ENCODE measurements around the gene TTC6.
"Not testable (repeated sequence)": the region's sequence is repeated elsewhere in the genome, so short reads cannot be mapped to it uniquely, and the experiment has no call there.

The TTC6 gene

GRCh38 chr14:37594971-37595808, at the start of gene TTC6, which contains the start of gene FOXA1:
TSS of gene TTC6 (plus strand) at chr14:37595629. CDS start at chr14:37622065, 26,436 bp downstream.
TSS of gene FOXA1 (minus strand) at chr14:37595249. CDS start at chr14:37594972, 277 bp downstream.
- H3K4me3 ChIP-seq (ENCODE audit: low read depth, low read length), result peak within 1 kb of the TSS; percentile 51
- DNase-seq (ENCODE audit: low read depth), result no peak

- H3K4me3 ChIP-seq (ENCODE audit: low read depth, low read length), result no peak overlapping the region
- peak; percentile 4 for DNase-seq (ENCODE audit: low read depth)
Observed at GRCh38 chr14:37546621-37547447, 48.6 kb upstream of the TTC6 start.

GRCh38 chr14:37550511-37550910, 44.9 kb upstream of the TTC6 start:
- peak; percentile 14 for DNase-seq (ENCODE audit: low read depth)
- H3K4me3 ChIP-seq (ENCODE audit: low read depth, low read length), result no peak overlapping the region

- H3K4me3 ChIP-seq (ENCODE audit: low read depth, low read length), result no peak overlapping the region
- no peak for DNase-seq (ENCODE audit: low read depth)
Observed at GRCh38 chr14:37551119-37551518, 44.3 kb upstream of the TTC6 start.

- no peak overlapping the region for H3K4me3 ChIP-seq (ENCODE audit: low read depth, low read length)
- DNase-seq (ENCODE audit: low read depth), result no peak
Observed at GRCh38 chr14:37553935-37554550, 41.4 kb upstream of the TTC6 start.

GRCh38 chr14:37555596-37555995, 39.8 kb upstream of the TTC6 start:
- not testable (repeated sequence) for DNase-seq (ENCODE audit: low read depth); H3K4me3 ChIP-seq (ENCODE audit: low read depth, low read length)

- H3K4me3 ChIP-seq (ENCODE audit: low read depth, low read length), result no peak overlapping the region
Observed at GRCh38 chr14:37558740-37559139, 36.7 kb upstream of the TTC6 start.

GRCh38 chr14:37559386-37559785, 36.0 kb upstream of the TTC6 start:
- no peak overlapping the region for H3K4me3 ChIP-seq (ENCODE audit: low read depth, low read length)
- DNase-seq (ENCODE audit: low read depth), result no peak

More at GRCh38 chr14:37558740-37559139, 36.7 kb upstream of the TTC6 start:
- DNase-seq (ENCODE audit: low read depth), result no peak

GRCh38 chr14:37563189-37563588, 32.2 kb upstream of the TTC6 start:
- DNase-seq (ENCODE audit: low read depth), result no peak

GRCh38 chr14:37565550-37565949, 29.9 kb upstream of the TTC6 start:
- no peak for DNase-seq (ENCODE audit: low read depth)
- H3K4me3 ChIP-seq (ENCODE audit: low read depth, low read length), result no peak overlapping the region

More at GRCh38 chr14:37563189-37563588, 32.2 kb upstream of the TTC6 start:
- H3K4me3 ChIP-seq (ENCODE audit: low read depth, low read length), result no peak overlapping the region

GRCh38 chr14:37566811-37567371, 28.5 kb upstream of the TTC6 start:
- DNase-seq (ENCODE audit: low read depth), result no peak
- no peak overlapping the region for H3K4me3 ChIP-seq (ENCODE audit: low read depth, low read length)

GRCh38 chr14:37569729-37570128, 25.7 kb upstream of the TTC6 start:
- no peak overlapping the region for H3K4me3 ChIP-seq (ENCODE audit: low read depth, low read length)
- DNase-seq (ENCODE audit: low read depth), result no peak

GRCh38 chr14:37571391-37571790, 24.0 kb upstream of the TTC6 start:
- no peak overlapping the region for H3K4me3 ChIP-seq (ENCODE audit: low read depth, low read length)
- DNase-seq (ENCODE audit: low read depth), result no peak

- no peak overlapping the region for H3K4me3 ChIP-seq (ENCODE audit: low read depth, low read length)
- DNase-seq (ENCODE audit: low read depth), result no peak
Observed at GRCh38 chr14:37573356-37573755, 22.1 kb upstream of the TTC6 start.

- no peak overlapping the region for H3K4me3 ChIP-seq (ENCODE audit: low read depth, low read length)
- no peak for DNase-seq (ENCODE audit: low read depth)
Observed at GRCh38 chr14:37579274-37579673, 16.2 kb upstream of the TTC6 start.

GRCh38 chr14:37580146-37580545, 15.3 kb upstream of the TTC6 start:
- DNase-seq (ENCODE audit: low read depth), result no peak
- H3K4me3 ChIP-seq (ENCODE audit: low read depth, low read length), result no peak overlapping the region

- H3K4me3 ChIP-seq (ENCODE audit: low read depth, low read length), result peak overlapping the region; percentile 29
- no peak for DNase-seq (ENCODE audit: low read depth)
Observed at GRCh38 chr14:37583358-37584210, 11.8 kb upstream of the TTC6 start.

GRCh38 chr14:37584211-37585100, 11.0 kb upstream of the TTC6 start:
- no peak for DNase-seq (ENCODE audit: low read depth)
- no peak overlapping the region for H3K4me3 ChIP-seq (ENCODE audit: low read depth, low read length)
